SH-SY5Y (cell line): ENCODE data around the gene CTU1.

Source experiments
- GATA2 ChIP-seq: IDR thresholded peaks from 2 replicates; pipeline ENCODE4 v1.6.1; 2011; ENCODE audit warnings: mild to moderate bottlenecking, low read depth, low read length
- GATA3 ChIP-seq: IDR thresholded peaks from 2 replicates; pipeline ENCODE4 v1.6.1; 2011; ENCODE audit warnings: low read depth, mild to moderate bottlenecking, low read length, moderate library complexity

GRCh38 chr19:51083181-51083580, 25.0 kb downstream of the CTU1 start:
- TF ChIP-seq GATA2 (no peak), GATA3 (no peak)
